GM21786 (cell line): ENCODE measurements around the gene ABCB7.
"Not testable (repeated sequence)": the region's sequence is repeated elsewhere in the genome, so short reads cannot be mapped to it uniquely, and the experiment has no call there.

ENCODE experiments used
- ATAC-seq: cut with Tn5 transposase; IDR thresholded peaks from one replicate; pipeline ENCODE4 v1.9.1; 2021; ENCODE audit not compliant: unreplicated experiment

The ABCB7 gene

GRCh38 chrX:75155827-75156525 lies at the start of gene ABCB7:
ABCB7 (minus strand) TSS chrX:75156283; CDS start chrX:75156272, 11 bp downstream.
- ATAC-seq: peak; percentile 86

DNA sequence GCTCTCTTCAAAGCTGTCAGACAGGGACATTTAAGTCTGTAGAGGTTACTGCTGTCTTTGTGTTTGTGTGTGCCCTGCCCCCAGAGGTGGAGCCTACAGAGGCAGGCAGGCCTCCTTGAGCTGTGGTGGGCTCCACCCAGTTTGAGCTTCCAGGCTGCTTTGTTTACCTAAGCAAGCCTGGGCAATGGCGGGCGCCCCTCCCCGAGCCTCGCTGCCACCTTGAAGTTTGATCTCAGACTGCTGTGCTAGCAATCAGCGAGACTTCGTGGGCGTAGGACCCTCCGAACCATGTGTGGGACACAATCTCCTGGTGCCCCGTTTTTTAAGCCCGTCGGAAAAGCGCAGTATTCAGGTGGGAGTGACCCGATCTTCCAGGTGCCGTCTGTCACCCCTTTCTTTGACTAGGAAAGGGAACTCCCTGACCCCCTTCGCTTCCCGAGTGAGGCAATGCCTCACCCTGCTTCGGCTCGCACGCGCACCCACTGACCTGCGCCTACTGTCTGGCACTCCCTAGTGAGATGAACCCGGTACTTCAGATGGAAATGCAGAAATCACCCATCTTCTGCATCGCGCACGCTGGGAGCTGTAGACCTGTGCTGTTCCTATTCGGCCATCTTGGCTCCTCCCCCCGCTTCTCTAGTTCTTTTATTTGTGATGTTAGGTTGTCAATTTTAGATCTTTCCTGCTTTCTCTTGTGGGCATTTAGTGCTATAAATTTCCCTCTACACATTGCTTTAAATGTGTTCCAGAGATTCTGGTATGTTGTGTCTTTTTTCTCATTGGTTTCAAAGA lies 32.5 kb upstream of the ABCB7 start:
- not testable (repeated sequence) for ATAC-seq

DNA sequence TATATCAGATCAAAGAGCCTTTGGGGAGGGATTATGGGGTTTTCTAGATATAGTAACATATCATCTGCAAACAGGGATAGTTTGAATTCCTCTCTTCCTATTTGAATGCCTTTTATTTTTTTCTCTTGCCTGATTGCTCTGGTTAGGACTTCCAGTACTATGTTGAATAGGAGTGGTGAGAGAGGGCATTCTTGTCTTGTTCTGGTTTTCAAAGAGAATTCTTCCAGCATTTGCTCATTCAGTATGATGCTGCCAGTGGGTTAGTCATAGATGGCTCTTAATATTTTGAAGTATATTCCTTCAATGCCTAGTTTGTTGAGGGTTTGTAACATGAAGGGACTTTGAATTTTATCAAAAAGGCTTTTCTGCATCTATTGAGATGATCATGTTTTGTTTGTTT lies 25.6 kb upstream of the ABCB7 start:
- no peak for ATAC-seq

DNA sequence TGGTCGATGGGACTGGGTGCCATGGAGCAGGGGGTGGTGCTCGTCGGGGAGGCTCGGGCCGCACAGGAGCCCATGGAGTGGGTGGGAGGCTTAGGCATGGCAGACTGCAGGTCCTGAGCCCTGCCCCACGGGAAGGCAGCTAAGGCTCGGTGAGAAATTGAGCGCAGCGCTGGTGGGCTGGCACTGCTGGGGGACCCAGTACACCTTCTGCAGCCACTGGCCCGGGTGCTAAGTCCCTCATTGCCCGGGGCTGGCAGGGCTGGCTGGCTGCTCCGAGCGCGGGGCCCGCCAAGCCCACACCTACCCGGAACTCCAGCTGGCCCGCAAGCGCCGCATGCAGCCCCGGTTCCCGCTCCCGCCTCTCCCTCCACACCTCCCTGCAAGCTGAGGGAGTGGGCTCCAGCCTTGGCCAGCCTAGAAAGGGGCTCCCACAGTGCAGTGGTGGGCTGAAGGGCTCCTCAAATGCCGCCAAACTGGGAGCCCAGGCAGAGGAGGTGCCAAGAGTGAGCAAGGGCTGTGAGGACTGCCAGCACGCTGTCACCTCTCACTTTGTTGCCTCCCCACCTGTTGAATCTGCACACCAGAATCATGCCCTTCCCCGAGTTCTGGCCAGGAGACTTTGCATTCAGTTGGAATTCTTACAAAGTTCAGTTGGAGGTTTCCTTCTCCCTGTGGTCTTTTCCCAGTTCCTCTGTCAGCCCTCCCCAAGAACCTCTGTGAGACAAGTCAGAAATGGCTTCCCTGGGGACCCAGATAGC lies 23.6 kb upstream of the ABCB7 start:
- ATAC-seq: not testable (repeated sequence)

- ATAC-seq: not testable (repeated sequence)
Observed at GRCh38 chrX:75172257-75172890, 16.3 kb upstream of the ABCB7 start.

- ATAC-seq: no peak
Observed at GRCh38 chrX:75158054-75158453, 2.0 kb upstream of the ABCB7 start.

DNA sequence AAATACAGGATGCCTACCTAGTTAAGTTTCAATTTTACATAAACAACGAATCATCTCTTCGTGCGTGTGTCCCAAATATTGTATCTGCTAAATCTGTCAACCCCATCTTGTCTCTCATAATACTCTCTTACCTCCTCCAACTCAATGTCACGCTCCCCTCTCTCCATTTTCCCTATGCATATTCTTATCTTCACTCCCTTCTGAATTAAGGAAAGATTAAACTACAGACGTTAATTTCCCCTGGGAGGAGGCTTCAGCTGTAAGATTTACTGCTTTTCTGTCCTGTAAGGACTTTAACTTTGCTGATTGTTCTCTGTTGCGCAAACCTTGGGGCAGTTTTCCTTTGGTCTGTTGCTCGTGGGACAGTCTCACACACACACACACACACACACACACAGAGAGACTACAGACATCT lies 455 bp upstream of the ABCB7 start:
- no peak for ATAC-seq

DNA sequence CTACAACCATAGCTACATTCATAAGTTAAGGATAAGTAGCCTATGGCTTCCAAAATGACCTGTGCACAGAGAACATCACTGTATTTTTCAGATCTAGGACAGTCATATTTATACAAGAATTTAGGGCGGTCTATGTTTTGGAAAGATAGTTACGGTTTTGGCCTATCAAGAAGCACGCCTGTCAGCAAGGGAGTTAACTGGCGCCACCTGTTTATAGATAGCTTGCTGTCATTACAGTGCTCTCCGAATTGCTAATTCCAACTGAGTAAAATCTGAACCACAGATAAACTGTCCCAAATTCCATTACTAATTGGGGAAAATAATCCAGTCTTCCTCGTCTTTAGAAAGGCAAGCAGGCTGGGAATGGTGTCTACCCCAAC lies 646 bp downstream of the ABCB7 start:
- peak; percentile 31 for ATAC-seq

DNA sequence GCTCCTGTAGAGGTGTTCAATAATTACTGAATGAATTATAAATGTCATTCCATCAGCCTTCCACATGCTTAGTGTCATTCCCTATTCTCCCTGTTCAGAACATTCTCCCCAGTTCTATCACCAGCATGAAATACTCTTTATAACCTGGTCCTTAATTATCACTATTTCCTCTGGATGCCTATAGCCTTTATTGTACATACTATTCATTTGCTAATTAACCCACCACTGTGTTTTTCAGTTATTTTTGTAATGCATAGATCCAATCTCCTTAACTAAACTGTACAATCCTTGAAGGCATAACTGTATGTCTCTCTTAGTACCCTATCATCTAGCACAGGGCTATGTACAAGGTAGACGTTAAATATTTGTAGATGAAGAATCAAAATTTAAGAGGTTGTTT lies 1.2 kb downstream of the ABCB7 start:
- ATAC-seq: no peak

GRCh38 chrX:75151827-75152592 lies 4.1 kb downstream of the ABCB7 start:
- ATAC-seq: no peak

DNA sequence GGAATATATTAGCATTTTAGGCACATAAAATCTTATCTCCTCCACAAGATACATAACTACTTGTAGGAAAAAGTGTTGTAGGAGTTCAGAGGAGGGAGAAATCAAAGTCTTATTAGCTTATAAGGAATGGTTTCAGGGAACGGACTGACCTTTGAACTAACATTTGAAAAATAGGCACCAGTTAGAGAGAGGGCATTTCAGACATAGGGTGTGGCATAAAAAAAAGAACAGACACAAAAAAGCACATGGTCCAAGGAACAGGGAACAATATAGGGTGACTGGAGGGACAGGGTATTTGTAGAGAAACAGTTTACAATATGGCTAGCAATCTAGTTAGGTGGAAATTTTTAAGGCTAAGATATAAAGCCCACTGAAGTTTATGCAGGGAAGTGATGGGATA lies 6.4 kb downstream of the ABCB7 start:
- no peak for ATAC-seq

DNA sequence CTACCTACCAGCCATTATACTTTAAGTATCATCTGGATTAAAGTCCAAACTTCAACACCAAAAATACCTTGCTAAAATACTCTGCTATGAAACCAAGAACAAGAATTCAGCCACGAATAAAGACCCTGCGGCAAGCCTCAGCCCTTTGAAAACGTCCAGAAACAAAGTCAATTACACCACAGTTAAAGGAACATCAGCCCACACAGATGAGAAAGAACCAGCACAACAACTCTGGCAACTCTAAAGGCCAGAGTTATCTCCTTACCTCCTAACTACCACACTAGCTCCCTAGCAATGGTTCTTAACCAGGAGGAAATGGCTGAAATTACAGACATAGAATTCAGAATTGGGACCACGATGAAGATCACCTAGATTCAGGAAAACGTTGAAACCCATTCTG lies 23.4 kb downstream of the ABCB7 start:
- ATAC-seq: no peak

DNA sequence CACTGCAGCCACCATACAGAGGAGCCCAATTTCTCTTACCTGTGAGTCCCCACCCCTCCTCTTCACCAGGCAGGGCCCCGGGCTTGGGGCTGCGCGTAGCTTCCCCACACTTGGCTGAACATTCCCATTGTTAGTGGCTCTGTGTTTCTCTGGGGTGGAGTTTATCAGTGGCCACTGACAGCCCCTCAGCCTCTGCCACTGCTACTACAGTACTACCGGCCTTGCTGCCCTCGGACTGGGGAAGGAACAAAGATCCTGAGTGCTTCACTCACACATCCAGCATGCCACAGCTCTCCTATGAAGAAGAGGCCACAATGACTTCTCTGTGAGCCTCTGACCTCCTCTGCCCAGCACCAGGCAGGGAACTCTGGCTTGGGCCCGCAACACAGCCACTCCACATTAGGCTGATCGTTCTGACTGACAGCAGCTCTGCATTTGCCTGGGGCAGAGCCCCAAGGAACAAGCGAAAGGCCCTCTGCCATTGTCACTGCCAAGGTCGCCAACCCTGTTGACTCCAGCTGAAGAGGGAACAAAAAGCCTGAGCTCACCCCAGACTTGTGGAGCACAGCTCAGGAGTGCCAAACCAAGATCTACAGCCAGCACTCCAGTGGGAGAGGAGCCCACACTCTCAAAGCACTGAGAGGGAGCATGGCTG lies 24.0 kb downstream of the ABCB7 start:
- ATAC-seq: no peak

GRCh38 chrX:75129069-75129468 lies 27.0 kb downstream of the ABCB7 start:
- ATAC-seq: not testable (repeated sequence)

GRCh38 chrX:75118296-75118695 lies 37.8 kb downstream of the ABCB7 start:
- no peak for ATAC-seq

- ATAC-seq: no peak
Observed at GRCh38 chrX:75115707-75116413, 40.2 kb downstream of the ABCB7 start.

GRCh38 chrX:75114638-75115037 lies 41.4 kb downstream of the ABCB7 start:
- ATAC-seq: no peak

GRCh38 chrX:75113664-75114063 lies 42.4 kb downstream of the ABCB7 start:
- no peak for ATAC-seq

DNA sequence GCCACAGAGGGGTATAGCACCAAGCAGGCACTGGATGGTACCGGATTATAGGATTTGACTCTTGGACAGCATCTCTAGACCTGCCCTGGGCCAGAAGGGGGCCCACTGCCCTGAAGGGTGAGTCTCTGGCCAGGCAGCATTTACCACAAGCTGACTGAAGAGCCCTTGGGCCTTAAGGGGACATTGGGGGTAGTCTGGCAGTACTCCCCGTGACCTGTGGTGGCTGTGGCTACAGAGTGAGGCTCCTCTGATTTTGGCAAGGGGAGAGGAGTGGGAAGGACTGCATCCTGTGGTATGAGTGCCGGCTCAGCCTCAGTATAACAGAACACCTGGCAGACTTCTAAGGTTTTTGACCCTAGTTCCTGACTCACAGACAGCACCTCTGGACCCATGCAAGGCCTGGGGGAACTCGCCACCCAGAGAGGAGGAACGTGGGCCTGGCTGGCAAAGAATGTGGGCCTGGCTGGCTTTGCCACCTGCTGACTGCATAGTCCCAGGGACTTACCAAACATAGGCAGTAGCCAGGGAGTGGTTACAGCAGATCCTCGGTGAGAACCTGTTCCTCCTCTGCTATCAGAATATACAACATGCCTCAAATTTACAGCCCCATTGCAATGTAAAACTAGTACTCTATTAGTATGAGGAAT lies 48.1 kb downstream of the ABCB7 start:
- no peak for ATAC-seq
